ENCODE measurements around the gene VWF.

Gene VWF

DNA sequence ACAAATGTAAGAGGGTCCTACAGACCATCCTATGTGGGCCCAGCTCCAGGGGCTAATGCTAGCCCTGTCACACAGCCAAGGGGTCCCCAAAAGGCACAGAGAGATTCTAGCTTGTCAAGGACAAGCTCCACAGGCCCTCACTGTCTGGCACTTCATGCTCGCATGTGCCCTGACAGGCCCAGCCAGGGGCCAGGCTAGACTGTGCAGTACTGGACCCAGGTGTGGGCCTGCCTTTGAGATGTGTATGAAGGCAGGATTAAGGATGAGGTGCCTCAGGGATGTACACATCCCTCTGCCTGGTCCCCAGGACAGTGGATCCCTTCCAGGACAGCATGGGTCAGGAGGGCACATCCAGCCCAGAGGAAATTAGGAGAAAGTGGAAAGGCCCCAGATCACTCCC is 57.8 kb downstream of the VWF start:
- peak overlapping the region in 1 of 2 donors; percentile 40 for H3K27ac ChIP-seq
- DNase-seq (ENCODE audit: low spot score): no peak
- H3K4me3 ChIP-seq: no peak overlapping the region
- no peak for TF ChIP-seq CTCF (IDR thresholded peaks at IDR 0.05)

GRCh38 chr12:6065863-6066199 is 58.6 kb downstream of the VWF start:
- no peak overlapping the region for H3K4me3 ChIP-seq
- TF ChIP-seq CTCF (IDR thresholded peaks at IDR 0.05): no peak
- H3K27ac ChIP-seq: peak overlapping the region in 1 of 2 donors; percentile 17
- no peak for DNase-seq (ENCODE audit: low spot score)

DNA sequence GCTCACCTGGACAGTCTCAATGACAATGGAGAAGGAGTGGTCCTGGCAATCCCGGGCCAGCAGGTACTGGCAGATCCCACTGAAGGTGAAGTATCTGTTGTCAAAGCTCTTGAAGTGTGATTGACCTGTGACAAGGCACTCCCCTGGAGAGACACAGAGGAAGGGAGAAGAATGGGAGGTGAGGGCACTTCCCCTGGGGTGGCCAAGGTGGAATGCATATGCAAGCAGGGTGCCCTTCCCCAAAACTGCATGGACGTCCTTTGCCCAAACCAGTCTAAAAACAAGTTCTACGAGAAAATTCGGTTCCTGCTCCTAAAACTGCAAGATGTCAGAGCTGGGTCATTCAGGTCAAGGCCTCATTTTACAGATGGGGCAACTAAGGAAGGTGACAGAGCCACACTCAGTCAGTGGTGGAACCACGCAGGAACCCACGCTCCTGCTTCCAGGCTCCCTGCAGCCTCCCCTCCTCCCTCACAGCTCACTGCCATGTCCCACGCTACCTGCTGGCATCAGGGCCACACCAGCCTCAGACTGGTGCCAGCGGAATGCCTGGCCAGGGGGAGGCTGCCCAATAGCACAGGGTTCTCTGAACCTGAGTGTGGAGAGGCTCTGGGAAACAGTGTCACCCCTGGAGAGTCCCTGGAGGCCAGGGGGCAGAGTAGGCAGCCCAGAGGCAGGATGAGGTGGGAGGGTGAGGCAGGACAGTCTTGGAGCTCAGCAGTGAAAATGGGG is 59.2 kb downstream of the VWF start:
- peak overlapping the region in 1 of 2 donors; percentile 17 for H3K27ac ChIP-seq
- H3K4me3 ChIP-seq: no peak overlapping the region
- TF ChIP-seq CTCF (IDR thresholded peaks at IDR 0.05): no peak
- DNase-seq (ENCODE audit: low spot score): no peak

DNA sequence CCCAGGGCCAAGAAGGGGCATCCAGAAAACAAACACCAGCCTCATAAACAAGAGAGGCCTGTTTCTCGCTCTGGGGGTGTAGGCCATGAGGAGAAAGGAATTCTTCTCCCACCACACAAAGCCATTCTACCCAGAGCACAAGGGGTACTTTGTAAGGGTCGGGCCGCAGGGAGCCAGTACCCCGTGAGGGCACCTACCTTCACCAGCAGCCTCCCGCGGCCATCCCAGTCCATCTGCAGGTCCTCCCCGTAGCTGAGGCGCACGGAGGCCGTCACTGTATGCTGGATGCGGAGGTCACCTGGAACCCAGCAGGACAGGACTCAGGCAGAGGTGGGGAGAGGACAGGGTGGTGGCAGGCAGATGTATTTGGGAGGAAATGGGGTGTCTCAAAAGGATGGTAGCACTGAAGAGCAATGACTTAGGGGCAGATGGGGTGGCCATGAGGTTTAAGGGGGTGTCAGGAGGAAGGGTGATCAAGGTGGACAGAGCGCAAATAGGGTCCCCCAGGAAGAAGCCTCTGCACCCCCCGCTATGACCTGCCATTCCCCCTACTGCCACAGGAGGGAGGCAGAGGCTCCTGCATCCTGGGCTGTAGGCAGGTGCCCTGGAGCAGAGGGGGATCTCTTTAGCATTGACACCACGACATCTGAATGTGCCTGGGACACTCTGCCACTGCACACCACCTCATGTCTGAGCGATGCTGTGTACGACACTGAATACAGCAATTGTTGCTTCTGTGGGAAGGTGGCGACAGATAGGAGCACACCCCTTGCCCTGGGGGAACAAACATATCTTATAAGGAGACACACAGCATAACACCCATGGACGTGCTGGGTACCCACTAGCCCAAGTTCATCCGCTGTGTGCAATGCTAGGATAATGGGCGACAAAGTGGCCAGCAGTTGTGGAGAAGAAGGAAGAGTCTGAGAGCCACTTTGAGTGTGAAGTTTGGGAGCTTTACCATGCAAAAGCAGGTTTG is 61.4 kb downstream of the VWF start:
- H3K27ac ChIP-seq: no peak overlapping the region
- DNase-seq (ENCODE audit: low spot score): no peak

DNA sequence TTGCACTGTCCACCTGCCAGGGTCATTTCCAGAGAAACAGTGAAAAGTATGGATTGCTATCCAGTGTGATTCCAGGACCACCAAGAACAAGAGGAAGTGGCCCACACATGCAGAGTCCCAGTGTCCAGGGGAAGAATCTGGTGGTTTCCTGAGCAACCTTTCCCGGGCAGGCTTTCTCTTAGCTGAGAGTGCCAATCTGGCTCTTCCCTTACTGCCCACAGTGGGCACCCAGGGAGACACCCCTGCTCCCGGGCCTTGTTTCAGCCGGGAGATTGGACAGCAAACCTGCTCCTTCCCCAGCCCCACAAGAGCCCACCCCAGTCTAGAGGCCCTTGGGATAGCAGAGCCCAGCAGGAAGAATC is 62.1 kb downstream of the VWF start:
- H3K27ac ChIP-seq: no peak overlapping the region
- DNase-seq (ENCODE audit: low spot score): no peak
- no peak for TF ChIP-seq CTCF (IDR thresholded peaks at IDR 0.05)
- H3K4me3 ChIP-seq: no peak overlapping the region

More for the DNA sequence above, 61.4 kb downstream of the VWF start:
- no peak overlapping the region for H3K4me3 ChIP-seq
- peak; percentile 91 for TF ChIP-seq CTCF (IDR thresholded peaks at IDR 0.05)

GRCh38 chr12:6061660-6062059 is 62.8 kb downstream of the VWF start:
- no peak for DNase-seq (ENCODE audit: low spot score)
- TF ChIP-seq CTCF (IDR thresholded peaks at IDR 0.05): no peak
- Histone ChIP-seq H3K27ac (no peak overlapping the region), H3K4me3 (no peak overlapping the region)
